Dermis blood vessel endothelial cell (primary cell): Measurements from ENCODE around the gene PDCD1LG2. TPM values are rescaled to one million over a fixed set of nuclear protein-coding genes. Genes with fewer than 3 reads are reported as not detected.

Experiments
- DNase-seq: peaks from one replicate; pipeline ENCODE4 v3.0.0; 2010
- total RNA-seq: library from RNA; depleted of rRNA; stranded (reverse); fragments of >200 nt; gene quantifications from 2 replicates; pipeline ENCODE4 v1.2.3, GENCODE V29; 2014

PDCD1LG2 gene
- total RNA-seq, 1 donor from 2014 or later: 4.4 TPM

GRCh38 chr9:5611321-5612184 lies 101.2 kb downstream of the PDCD1LG2 start:
- no peak for DNase-seq

- DNase-seq: no peak
These were observed 101.8 kb downstream of the PDCD1LG2 start for GRCh38 chr9:5612185-5612530.

GRCh38 chr9:5614192-5614591 lies 103.9 kb downstream of the PDCD1LG2 start:
- DNase-seq: no peak

- DNase-seq: no peak
These were observed 104.7 kb downstream of the PDCD1LG2 start for GRCh38 chr9:5614985-5615384.

GRCh38 chr9:5617749-5618148 lies 107.4 kb downstream of the PDCD1LG2 start:
- no peak for DNase-seq

GRCh38 chr9:5620494-5620893 lies 110.2 kb downstream of the PDCD1LG2 start:
- DNase-seq: no peak

Other genes with a start within 250 kb of the PDCD1LG2 start
- 1.6 TPM in 1 of 2 replicates, not detected in the other for gene RLN2, start 205.8 kb upstream of the PDCD1LG2 start, total RNA-seq
- not detected in 2 replicates for gene RLN1, start 170.7 kb upstream of the PDCD1LG2 start, total RNA-seq
- 6.3 and 7.0 TPM in 2 replicates for gene PLGRKT, start 72.6 kb upstream of the PDCD1LG2 start, total RNA-seq
- gene CD274, start 60.0 kb upstream of the PDCD1LG2 start, total RNA-seq: 12.7 and 17.7 TPM in 2 replicates
- 34.2 and 35.8 TPM in 2 replicates for gene RIC1, start 118.6 kb downstream of the PDCD1LG2 start, total RNA-seq